ENCODE results near the gene HNRNPL. TPM values are rescaled to one million over a fixed set of nuclear protein-coding genes. Genes with fewer than 3 reads are reported as not detected.
"Not testable (repeated sequence)": the region's sequence is repeated elsewhere in the genome, so short reads cannot be mapped to it uniquely, and the experiment has no call there.

The HNRNPL gene
- total RNA-seq, 1 donor from 2014 or later, result 172 TPM

- no peak for FAIRE-seq
- no peak for DNase-seq (ENCODE audit: low read depth)
- no peak overlapping the region for H3K4me3 ChIP-seq (ENCODE audit: low read depth, low read length)
These were observed 19.6 kb downstream of the HNRNPL start for GRCh38 chr19:38830039-38830733.

DNA sequence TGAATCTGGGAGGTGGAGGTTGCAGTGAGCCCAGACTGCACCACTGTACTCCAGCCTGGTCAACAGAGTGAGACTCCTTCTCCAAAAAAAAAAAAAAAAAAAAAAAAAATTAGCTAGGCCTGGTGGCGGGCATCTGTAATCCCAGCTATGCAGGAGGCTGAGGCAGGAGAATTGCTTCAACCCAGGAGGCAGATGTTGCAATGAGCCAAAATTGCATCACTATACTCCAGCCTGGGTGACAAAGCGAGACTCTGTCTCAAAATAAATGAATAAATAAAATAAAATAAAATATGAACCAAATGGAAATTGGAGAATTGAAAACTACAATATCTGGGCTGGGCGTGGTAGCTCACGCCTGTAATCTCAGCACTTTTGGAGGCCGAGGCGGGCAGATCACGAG, 20.6 kb downstream of the HNRNPL start:
- H3K27me3 ChIP-seq (ENCODE audit: control insufficient read depth, insufficient read depth, low read length); H3K4me3 ChIP-seq (ENCODE audit: low read depth, low read length); FAIRE-seq; DNase-seq (ENCODE audit: low read depth); H3K36me3 ChIP-seq (ENCODE audit: control insufficient read depth, insufficient read depth, low read length): not testable (repeated sequence)

More at GRCh38 chr19:38830039-38830733, 19.6 kb downstream of the HNRNPL start:
- no peaks in the 10 kb centered on the region for H3K27me3 ChIP-seq (ENCODE audit: control insufficient read depth, insufficient read depth, low read length)
- TF ChIP-seq, protein P1, sequence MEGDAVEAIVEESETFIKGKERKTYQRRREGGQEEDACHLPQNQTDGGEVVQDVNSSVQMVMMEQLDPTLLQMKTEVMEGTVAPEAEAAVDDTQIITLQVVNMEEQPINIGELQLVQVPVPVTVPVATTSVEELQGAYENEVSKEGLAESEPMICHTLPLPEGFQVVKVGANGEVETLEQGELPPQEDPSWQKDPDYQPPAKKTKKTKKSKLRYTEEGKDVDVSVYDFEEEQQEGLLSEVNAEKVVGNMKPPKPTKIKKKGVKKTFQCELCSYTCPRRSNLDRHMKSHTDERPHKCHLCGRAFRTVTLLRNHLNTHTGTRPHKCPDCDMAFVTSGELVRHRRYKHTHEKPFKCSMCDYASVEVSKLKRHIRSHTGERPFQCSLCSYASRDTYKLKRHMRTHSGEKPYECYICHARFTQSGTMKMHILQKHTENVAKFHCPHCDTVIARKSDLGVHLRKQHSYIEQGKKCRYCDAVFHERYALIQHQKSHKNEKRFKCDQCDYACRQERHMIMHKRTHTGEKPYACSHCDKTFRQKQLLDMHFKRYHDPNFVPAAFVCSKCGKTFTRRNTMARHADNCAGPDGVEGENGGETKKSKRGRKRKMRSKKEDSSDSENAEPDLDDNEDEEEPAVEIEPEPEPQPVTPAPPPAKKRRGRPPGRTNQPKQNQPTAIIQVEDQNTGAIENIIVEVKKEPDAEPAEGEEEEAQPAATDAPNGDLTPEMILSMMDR (IDR thresholded peaks at IDR 0.05; ENCODE audit: insufficient read depth, low read length, severe bottlenecking), result no peak
- peaks cover 9% of the 10 kb centered on the region for H3K36me3 ChIP-seq (ENCODE audit: control insufficient read depth, insufficient read depth, low read length)

GRCh38 chr19:38826856-38827551, 22.8 kb downstream of the HNRNPL start:
- no peak overlapping the region for H3K4me3 ChIP-seq (ENCODE audit: low read depth, low read length)
- H3K36me3 ChIP-seq (ENCODE audit: control insufficient read depth, insufficient read depth, low read length), result peaks cover 9% of the 10 kb centered on the region
- DNase-seq (ENCODE audit: low read depth) (no peak), FAIRE-seq (no peak)
- TF ChIP-seq, protein P1 (IDR thresholded peaks at IDR 0.05; ENCODE audit: insufficient read depth, low read length, severe bottlenecking), result no peak
- H3K27me3 ChIP-seq (ENCODE audit: control insufficient read depth, insufficient read depth, low read length), result no peaks in the 10 kb centered on the region

GRCh38 chr19:38825936-38826335, 23.9 kb downstream of the HNRNPL start:
- H3K4me3 ChIP-seq (ENCODE audit: low read depth, low read length); DNase-seq (ENCODE audit: low read depth); H3K27me3 ChIP-seq (ENCODE audit: control insufficient read depth, insufficient read depth, low read length); FAIRE-seq; H3K36me3 ChIP-seq (ENCODE audit: control insufficient read depth, insufficient read depth, low read length): not testable (repeated sequence)

GRCh38 chr19:38821230-38821825, 28.5 kb downstream of the HNRNPL start:
- not testable (repeated sequence) for FAIRE-seq; H3K4me3 ChIP-seq (ENCODE audit: low read depth, low read length); H3K36me3 ChIP-seq (ENCODE audit: control insufficient read depth, insufficient read depth, low read length); DNase-seq (ENCODE audit: low read depth); H3K27me3 ChIP-seq (ENCODE audit: control insufficient read depth, insufficient read depth, low read length)

- DNase-seq (ENCODE audit: low read depth) (no peak), FAIRE-seq (no peak)
- Histone ChIP-seq H3K4me3 (ENCODE audit: low read depth, low read length) (no peak overlapping the region), H3K36me3 (ENCODE audit: control insufficient read depth, insufficient read depth, low read length) (peaks cover 7% of the 10 kb centered on the region), H3K27me3 (ENCODE audit: control insufficient read depth, insufficient read depth, low read length) (no peaks in the 10 kb centered on the region)
- TF ChIP-seq, protein P1 (IDR thresholded peaks at IDR 0.05; ENCODE audit: insufficient read depth, low read length, severe bottlenecking), result no peak
These were observed 30.4 kb downstream of the HNRNPL start for GRCh38 chr19:38819231-38819920.

DNA sequence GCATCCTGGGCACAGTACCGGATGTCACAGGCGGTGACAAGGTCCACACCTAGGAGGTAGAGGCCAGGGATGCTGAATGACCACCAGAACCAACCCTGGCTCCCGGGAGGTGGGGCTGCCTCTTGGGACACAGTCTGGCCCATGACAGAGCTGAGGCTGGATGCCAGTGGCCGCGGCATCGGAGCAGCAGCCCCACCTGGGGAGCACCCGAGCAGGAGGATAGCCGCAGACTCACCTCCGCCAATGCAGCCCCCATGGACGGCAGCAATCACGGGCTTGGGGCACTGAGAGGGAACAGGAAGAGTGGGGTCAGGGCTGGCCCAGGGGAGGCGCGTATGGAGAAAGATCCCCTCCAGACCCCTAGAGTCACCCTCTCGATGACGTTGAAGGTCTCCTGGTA, 32.7 kb downstream of the HNRNPL start:
- Histone ChIP-seq H3K36me3 (ENCODE audit: control insufficient read depth, insufficient read depth, low read length) (peaks cover 7% of the 10 kb centered on the region), H3K4me3 (ENCODE audit: low read depth, low read length) (no peak overlapping the region), H3K27me3 (ENCODE audit: control insufficient read depth, insufficient read depth, low read length) (no peaks in the 10 kb centered on the region)
- DNase-seq (ENCODE audit: low read depth) (no peak), FAIRE-seq (peak; percentile 79)
- TF ChIP-seq, protein P1 (IDR thresholded peaks at IDR 0.05; ENCODE audit: insufficient read depth, low read length, severe bottlenecking), result no peak

Measured in bronchial epithelial cell (primary cell).